Upper lobe of left lung (tissue), 6 donors: ENCODE results near the gene TCP11L2. TPM values are rescaled to one million over a fixed set of nuclear protein-coding genes. Genes with fewer than 3 reads are reported as not detected.

ENCODE experiments used
- ATAC-seq, 2 donors: fragments of 200-7000 bp; cut with Tn5 transposase; one replicate each; pipeline ENCODE4 v1.9.1; 2022; ENCODE audit warnings: mild to moderate bottlenecking in 2 of 2, moderate library complexity in 2 of 2; ENCODE audit not compliant: low FRiP score in 2 of 2
- DNase-seq, 2 donors: peaks; one replicate each; pipeline ENCODE4 v3.0.0-alpha.2; 2019 to 2020
- H3K27ac ChIP-seq, 4 donors: fragments of 200-600 bp; sonication (generic); one replicate each; pipeline ENCODE4 v1.5.1; 2016 to 2019
- H3K27me3 ChIP-seq, 4 donors: fragments of 200-600 bp; sonication (generic); one replicate each; pipeline ENCODE4 v1.5.1; 2017 to 2019
- H3K36me3 ChIP-seq, 4 donors: fragments of 200-600 bp; sonication (generic); one replicate each; pipeline ENCODE4 v1.5.1; 2016 to 2019
- H3K4me1 ChIP-seq, 4 donors: fragments of 200-600 bp; sonication (generic); one replicate each; pipeline ENCODE4 v1.5.1; 2018 to 2019
- H3K4me3 ChIP-seq, 4 donors: fragments of 200-600 bp; sonication (generic); one replicate each; pipeline ENCODE4 v1.5.1; 2017 to 2019; ENCODE audit warnings: mild to moderate bottlenecking in 2 of 4, moderate library complexity in 1 of 4
- H3K9me3 ChIP-seq, 4 donors: fragments of 200-600 bp; sonication (generic); one replicate each; pipeline ENCODE4 v1.5.1; 2018 to 2019
- CTCF ChIP-seq, 6 experiments: fragments of 450-650 bp in 4 of 6; fragments of 200-600 bp in 2 of 6; sonication (generic) in 2 of 6; IDR thresholded peaks; one replicate each; pipeline ENCODE4 v1.5.1; 2016 to 2019; ENCODE audit warnings: antibody characterized with exemption in 6 of 6
- EP300 ChIP-seq, 4 donors: sonication (generic); formaldehyde crosslinking; IDR thresholded peaks; one replicate each; pipeline ENCODE4 v1.5.1; 2017; ENCODE audit warnings: antibody characterized with exemption in 4 of 4, control low read depth in 2 of 4
- POLR2A ChIP-seq, 4 donors: fragments of 450-650 bp; IDR thresholded peaks; one replicate each; pipeline ENCODE4 v1.5.1; 2016 to 2017; ENCODE audit warnings: antibody characterized with exemption in 4 of 4, mild to moderate bottlenecking in 2 of 4
- POLR2AphosphoS5 ChIP-seq, 2 donors: sonication (generic); formaldehyde crosslinking; IDR thresholded peaks; one replicate each; pipeline ENCODE4 v1.5.1; 2017; ENCODE audit warnings: antibody characterized with exemption in 2 of 2
- WGBS, 2 donors: methylation state at CpG; one replicate each; pipeline ENCODE4 v1.1.5; 2017 to 2018; 5-methylcytosine and 5-hydroxymethylcytosine counted together
- total RNA-seq, 6 donors: library from RNA; depleted of rRNA in 4 of 6; stranded (reverse); fragments of >200 nt in 4 of 6; gene quantifications; one replicate each; pipeline versions ENCODE4 v1.1.0 to v1.2.1, GENCODE V29; 2016 to 2021
- donor health status: DM: no; HTN: no; CAD: no; lungs with moderate emphysema.
- donor health status: DM: no; HTN: yes; CAD: no; lungs with severe emphysema.

The TCP11L2 gene
- total RNA-seq, 6 donors from 2014 or later, result 43.2 to 77.5 (median 56.2) TPM

GRCh38 chr12:106256524-106256923 is 46.0 kb upstream of the TCP11L2 start:
- no peak for DNase-seq
- no peaks in the 10 kb centered on the region for H3K9me3 ChIP-seq

GRCh38 chr12:106258226-106258625 is 44.3 kb upstream of the TCP11L2 start:
- ATAC-seq (no peak), DNase-seq (no peak)
- Histone ChIP-seq H3K9me3 (no peaks in the 10 kb centered on the region), H3K27ac (no peak overlapping the region), H3K27me3 (no peaks in the 10 kb centered on the region), H3K36me3 (no peaks in the 10 kb centered on the region), H3K4me1 (no peaks in the 10 kb centered on the region), H3K4me3 (no peak overlapping the region)
- 83 to 85% methylated on average over 4 of the region's 4 CpGs for WGBS, 2 donors
- TF ChIP-seq POLR2AphosphoS5 (IDR thresholded peaks at IDR 0.05) (no peak), EP300 (IDR thresholded peaks at IDR 0.05) (no peak), CTCF (IDR thresholded peaks at IDR 0.05) (no peak), POLR2A (IDR thresholded peaks at IDR 0.05) (no peak)

More at GRCh38 chr12:106256524-106256923, 46.0 kb upstream of the TCP11L2 start:
- no peak for TF ChIP-seq POLR2AphosphoS5 (IDR thresholded peaks at IDR 0.05)
- TF ChIP-seq POLR2A (IDR thresholded peaks at IDR 0.05), result no peak
- TF ChIP-seq EP300 (IDR thresholded peaks at IDR 0.05), result no peak
- TF ChIP-seq CTCF (IDR thresholded peaks at IDR 0.05), result no peak
- Histone ChIP-seq H3K27me3 (no peaks in the 10 kb centered on the region), H3K36me3 (no peaks in the 10 kb centered on the region), H3K4me3 (no peak overlapping the region), H3K4me1 (no peaks in the 10 kb centered on the region), H3K27ac (no peak overlapping the region)
- no peak for ATAC-seq

GRCh38 chr12:106258935-106259334 is 43.6 kb upstream of the TCP11L2 start:
- Histone ChIP-seq H3K4me3 (no peak overlapping the region), H3K36me3 (no peaks in the 10 kb centered on the region), H3K27me3 (no peaks in the 10 kb centered on the region), H3K4me1 (no peaks in the 10 kb centered on the region), H3K27ac (no peak overlapping the region), H3K9me3 (no peaks in the 10 kb centered on the region)
- ATAC-seq (no peak), DNase-seq (no peak)
- 100% methylated on average over 1 of the region's 1 CpG; no CpG with 5 or more reads in 1 of the 2 donors for WGBS, 2 donors
- TF ChIP-seq POLR2AphosphoS5 (IDR thresholded peaks at IDR 0.05) (no peak), EP300 (IDR thresholded peaks at IDR 0.05) (no peak), POLR2A (IDR thresholded peaks at IDR 0.05) (no peak), CTCF (IDR thresholded peaks at IDR 0.05) (no peak)

- H3K36me3 ChIP-seq, result no peaks in the 10 kb centered on the region
- DNase-seq (no peak), ATAC-seq (peak in 1 of 2 donors; percentile 48)
- no peak for TF ChIP-seq POLR2A (IDR thresholded peaks at IDR 0.05)
- TF ChIP-seq CTCF (IDR thresholded peaks at IDR 0.05), result no peak
- TF ChIP-seq EP300 (IDR thresholded peaks at IDR 0.05), result no peak
- no peak for TF ChIP-seq POLR2AphosphoS5 (IDR thresholded peaks at IDR 0.05)
- no peaks in the 10 kb centered on the region for H3K9me3 ChIP-seq
- H3K4me1 ChIP-seq, result no peaks in the 10 kb centered on the region
- no peaks in the 10 kb centered on the region for H3K27me3 ChIP-seq
- 81 to 85% methylated on average over 1 of the region's 1 CpG for WGBS, 2 donors
- H3K4me3 ChIP-seq, result no peak overlapping the region
- no peak overlapping the region for H3K27ac ChIP-seq
Measured at GRCh38 chr12:106265116-106265515, 37.4 kb upstream of the TCP11L2 start.

GRCh38 chr12:106267535-106267934 is 35.0 kb upstream of the TCP11L2 start:
- TF ChIP-seq POLR2A (IDR thresholded peaks at IDR 0.05) (no peak), POLR2AphosphoS5 (IDR thresholded peaks at IDR 0.05) (no peak), CTCF (IDR thresholded peaks at IDR 0.05) (no peak), EP300 (IDR thresholded peaks at IDR 0.05) (no peak)
- Histone ChIP-seq H3K4me1 (no peaks in the 10 kb centered on the region), H3K9me3 (no peaks in the 10 kb centered on the region), H3K27ac (no peak overlapping the region), H3K27me3 (no peaks in the 10 kb centered on the region), H3K36me3 (no peaks in the 10 kb centered on the region), H3K4me3 (no peak overlapping the region)
- ATAC-seq, result no peak
- DNase-seq, result no peak
- WGBS, 2 donors, result 65 to 73% methylated on average over 2 of the region's 2 CpGs
